GM18907 (cell line): ENCODE measurements around the gene GPR37.

ENCODE experiments used
- ATAC-seq: cut with Tn5 transposase; IDR thresholded peaks from one replicate; pipeline ENCODE4 v1.9.1; 2021; ENCODE audit warnings: mild to moderate bottlenecking, moderate library complexity; ENCODE audit not compliant: unreplicated experiment

GPR37 gene

GRCh38 chr7:124765401-124766352 lies at the start of gene GPR37:
Gene GPR37 (minus strand): TSS chr7:124765792. CDS start chr7:124764976, 816 bp downstream.
- peak; percentile 75 for ATAC-seq

GRCh38 chr7:124813994-124814798 lies 48.6 kb upstream of the GPR37 start:
- no peak for ATAC-seq

GRCh38 chr7:124812764-124813163 lies 47.2 kb upstream of the GPR37 start:
- ATAC-seq = no peak

GRCh38 chr7:124811341-124811740 lies 45.7 kb upstream of the GPR37 start:
- no peak for ATAC-seq

GRCh38 chr7:124810605-124811004 lies 45.0 kb upstream of the GPR37 start:
- no peak for ATAC-seq

GRCh38 chr7:124808206-124808605 lies 42.6 kb upstream of the GPR37 start:
- no peak for ATAC-seq

GRCh38 chr7:124801330-124801895 lies 35.8 kb upstream of the GPR37 start:
- ATAC-seq = no peak

- ATAC-seq = no peak
Measured at GRCh38 chr7:124800386-124800785, 34.8 kb upstream of the GPR37 start.

- ATAC-seq = no peak
Measured at GRCh38 chr7:124799448-124799847, 33.9 kb upstream of the GPR37 start.

- ATAC-seq = no peak
Measured at GRCh38 chr7:124796771-124797170, 31.2 kb upstream of the GPR37 start.

GRCh38 chr7:124792696-124793095 lies 27.1 kb upstream of the GPR37 start:
- ATAC-seq = no peak

- ATAC-seq = no peak
Measured at GRCh38 chr7:124792002-124792401, 26.4 kb upstream of the GPR37 start.

GRCh38 chr7:124791426-124791825 lies 25.8 kb upstream of the GPR37 start:
- no peak for ATAC-seq

- ATAC-seq = no peak
Measured at GRCh38 chr7:124790645-124791044, 25.1 kb upstream of the GPR37 start.

- no peak for ATAC-seq
Measured at GRCh38 chr7:124785994-124786393, 20.4 kb upstream of the GPR37 start.

GRCh38 chr7:124784879-124785818 lies 19.6 kb upstream of the GPR37 start:
- ATAC-seq = peak; percentile 94

GRCh38 chr7:124783271-124783670 lies 17.7 kb upstream of the GPR37 start:
- ATAC-seq = no peak

- no peak for ATAC-seq
Measured at GRCh38 chr7:124781907-124782734, 16.5 kb upstream of the GPR37 start.

- ATAC-seq = no peak
Measured at GRCh38 chr7:124781418-124781817, 15.8 kb upstream of the GPR37 start.
